CD8-positive, alpha-beta memory T cell (primary cell): ENCODE measurements around the gene METRN. TPM values are rescaled to one million over a fixed set of nuclear protein-coding genes. Genes with fewer than 3 reads are reported as not detected.

Experiments used
- CTCF ChIA-PET: fragments of 350-600 bp; sonication (Branson Sonifier 250); formaldehyde crosslinking; loops from one replicate; lab custom pipeline; 2021; ENCODE audit warnings: antibody characterized with exemption; lab: Charles Lee
- POLR2A ChIA-PET: fragments of 350-600 bp; sonication (Branson Sonifier 250); formaldehyde crosslinking; loops from one replicate; lab custom pipeline; 2021; ENCODE audit warnings: antibody characterized with exemption; lab: Charles Lee
- DNase-seq, 5 donors: peaks; one replicate each; pipeline versions ENCODE4 v3.0.0 to v3.0.0-alpha.2; 2020 to 2022; ENCODE audit warnings: mixed read lengths in 1 of 5
- H3K27ac ChIP-seq: one replicate; pipeline ENCODE4 v1.7.0; 2013; ENCODE audit warnings: low read depth, mild to moderate bottlenecking, low read length, moderate library complexity
- H3K27me3 ChIP-seq: 2 replicates; pipeline ENCODE4 v1.7.0; 2013; ENCODE audit warnings: low read length, mild to moderate bottlenecking; ENCODE audit not compliant: insufficient read depth, poor library complexity, severe bottlenecking
- H3K36me3 ChIP-seq: 2 replicates; pipeline ENCODE4 v1.7.0; 2013; ENCODE audit warnings: mild to moderate bottlenecking, low read length, moderate library complexity; ENCODE audit not compliant: insufficient read depth
- H3K4me1 ChIP-seq: 2 replicates; pipeline ENCODE4 v1.7.0; 2013; ENCODE audit warnings: mild to moderate bottlenecking, low read length, moderate library complexity; ENCODE audit not compliant: insufficient read depth
- H3K4me3 ChIP-seq: 2 replicates; pipeline ENCODE4 v1.7.0; 2013; ENCODE audit warnings: mild to moderate bottlenecking, low read length
- H3K9me3 ChIP-seq: 2 replicates; pipeline ENCODE4 v1.7.0; 2013; ENCODE audit warnings: mild to moderate bottlenecking, low read length
- H3K27ac Mint-ChIP-seq, 8 donors: one replicate each; pipeline ENCODE4 v1.8.0; 2020 to 2021; ENCODE audit warnings: mixed read lengths in 8 of 8, mild to moderate bottlenecking in 6 of 8, inconsistent platforms in 3 of 8, moderate library complexity in 3 of 8
- H3K27me3 Mint-ChIP-seq, 2 donors: one replicate each; pipeline ENCODE4 v1.8.0; 2020 to 2021; ENCODE audit warnings: mixed read lengths in 2 of 2, mild to moderate bottlenecking in 1 of 2, moderate library complexity in 1 of 2
- H3K36me3 Mint-ChIP-seq, 3 donors: one replicate each; pipeline ENCODE4 v1.8.0; 2020 to 2021; ENCODE audit warnings: mixed read lengths in 3 of 3, inconsistent platforms in 1 of 3, mild to moderate bottlenecking in 1 of 3
- H3K4me1 Mint-ChIP-seq, 3 donors: one replicate each; pipeline ENCODE4 v1.8.0; 2020 to 2021; ENCODE audit warnings: mixed read lengths in 3 of 3, inconsistent platforms in 1 of 3, mild to moderate bottlenecking in 1 of 3
- H3K4me3 Mint-ChIP-seq, 7 donors: one replicate each; pipeline ENCODE4 v1.8.0; 2020 to 2021; ENCODE audit warnings: mixed read lengths in 7 of 7, mild to moderate bottlenecking in 6 of 7, moderate library complexity in 4 of 7, inconsistent platforms in 2 of 7
- H3K9me3 Mint-ChIP-seq, 5 donors: one replicate each; pipeline ENCODE4 v1.8.0; 2020 to 2022; ENCODE audit warnings: mixed read lengths in 5 of 5, mild to moderate bottlenecking in 3 of 5, moderate library complexity in 2 of 5, inconsistent platforms in 1 of 5
- polyA plus RNA-seq: library from polyadenylated mRNA; unstranded; fragments of 300-500 nt; fragmentation: Illumina TruSeq; gene quantifications from one replicate; pipeline ENCODE4 v1.2.3, GENCODE V29; 2021
- total RNA-seq, 2 experiments: library from RNA; stranded (reverse); gene quantifications; one replicate each; pipeline ENCODE4 v1.2.3, GENCODE V29; 2021

The METRN gene
- total and polyA plus RNA-seq, 3 experiments from 2014 or later = 34.8 to 50.3 (median 38.2) TPM

GRCh38 chr16:768428-768827 is 53.5 kb downstream of the METRN start:
- Histone ChIP-seq H3K9me3 (no peaks in the 10 kb centered on the region), H3K27me3 (no peaks in the 10 kb centered on the region), H3K4me1 (no peaks in the 10 kb centered on the region), H3K36me3 (no peaks in the 10 kb centered on the region), H3K4me3 (no peak overlapping the region), H3K27ac (no peak overlapping the region)
- H3K27me3 Mint-ChIP-seq = no peaks in the 10 kb centered on the region
- ChIA-PET CTCF (no interaction called here), POLR2A (no interaction called here)
- H3K4me1 Mint-ChIP-seq = no peaks in the 10 kb centered on the region
- H3K36me3 Mint-ChIP-seq = no peaks in the 10 kb centered on the region
- H3K9me3 Mint-ChIP-seq = no peaks in the 10 kb centered on the region
- DNase-seq = peak in 1 of 5 donors; percentile 42
- no peak overlapping the region for H3K4me3 Mint-ChIP-seq
- no peak overlapping the region for H3K27ac Mint-ChIP-seq

Other genes with a start within 250 kb of the METRN start
- 10 to 100 TPM; 91.9 to 98.6 TPM for gene CAPN15, start 187.4 kb upstream of the METRN start, total RNA-seq
- 15.5 TPM for gene CAPN15, start 187.4 kb upstream of the METRN start, polyA plus RNA-seq
- gene PRR35, start 154.7 kb upstream of the METRN start, total RNA-seq = not detected
- gene PRR35, start 154.7 kb upstream of the METRN start, polyA plus RNA-seq = not detected
- under 1 TPM; 0.55 to 0.59 TPM for gene NHLRC4, start 148.1 kb upstream of the METRN start, total RNA-seq
- gene NHLRC4, start 148.1 kb upstream of the METRN start, polyA plus RNA-seq = 1.6 TPM
- 10 to 100 TPM; 47.4 to 50.1 TPM for gene PIGQ, start 145.2 kb upstream of the METRN start, total RNA-seq
- 14.0 TPM for gene PIGQ, start 145.2 kb upstream of the METRN start, polyA plus RNA-seq
- gene RAB40C, start 125.1 kb upstream of the METRN start, total RNA-seq = 10 to 100 TPM; 12.3 to 13.3 TPM
- gene RAB40C, start 125.1 kb upstream of the METRN start, polyA plus RNA-seq = 22.8 TPM
- under 1 TPM; 0.11 to 0.22 TPM for gene WFIKKN1, start 84.1 kb upstream of the METRN start, total RNA-seq
- 0.09 TPM for gene WFIKKN1, start 84.1 kb upstream of the METRN start, polyA plus RNA-seq
- 100 to 1,000 TPM; 129 TPM for gene METTL26, start 78.8 kb upstream of the METRN start, total RNA-seq
- 97.4 TPM for gene METTL26, start 78.8 kb upstream of the METRN start, polyA plus RNA-seq
- gene MCRIP2, start 73.3 kb upstream of the METRN start, total RNA-seq = 10 to 100 TPM; 59.3 to 64.8 TPM
- 24.9 TPM for gene MCRIP2, start 73.3 kb upstream of the METRN start, polyA plus RNA-seq
- gene WDR90, start 65.8 kb upstream of the METRN start, total RNA-seq = 10 to 100 TPM; 69.6 to 78.4 TPM
- gene WDR90, start 65.8 kb upstream of the METRN start, polyA plus RNA-seq = 1.4 TPM
- gene RHOT2, start 47.0 kb upstream of the METRN start, total RNA-seq = 100 to 1,000 TPM; 140 to 151 TPM
- 49.6 TPM for gene RHOT2, start 47.0 kb upstream of the METRN start, polyA plus RNA-seq
- under 1 TPM; 0.33 to 0.44 TPM for gene RHBDL1, start 39.4 kb upstream of the METRN start, total RNA-seq
- gene RHBDL1, start 39.4 kb upstream of the METRN start, polyA plus RNA-seq = 0.29 TPM
- 100 to 1,000 TPM; 111 to 124 TPM for gene STUB1, start 34.7 kb upstream of the METRN start, total RNA-seq
- gene STUB1, start 34.7 kb upstream of the METRN start, polyA plus RNA-seq = 161 TPM
- gene JMJD8, start 30.8 kb upstream of the METRN start, total RNA-seq = 10 to 100 TPM; 53.0 to 55.9 TPM
- gene JMJD8, start 30.8 kb upstream of the METRN start, polyA plus RNA-seq = 56.6 TPM
- gene WDR24, start 24.7 kb upstream of the METRN start, total RNA-seq = 10 to 100 TPM; 23.9 to 25.2 TPM
- gene WDR24, start 24.7 kb upstream of the METRN start, polyA plus RNA-seq = 15.4 TPM
- gene FBXL16, start 9.3 kb upstream of the METRN start, total RNA-seq = 10 to 100 TPM in 1 of 2 experiments, 1 to 10 TPM in 1; 7.6 to 11.1 TPM
- gene FBXL16, start 9.3 kb upstream of the METRN start, polyA plus RNA-seq = 16.9 TPM
- 10 to 100 TPM; 64.2 to 72.0 TPM for gene ANTKMT, start 6.0 kb downstream of the METRN start, total RNA-seq
- 127 TPM for gene ANTKMT, start 6.0 kb downstream of the METRN start, polyA plus RNA-seq
- gene CCDC78, start 11.3 kb downstream of the METRN start, total RNA-seq = 1 to 10 TPM; 9.8 to 9.9 TPM
- 0.53 TPM for gene CCDC78, start 11.3 kb downstream of the METRN start, polyA plus RNA-seq
- gene HAGHL, start 12.0 kb downstream of the METRN start, total RNA-seq = 10 to 100 TPM; 31.5 to 35.6 TPM
- gene HAGHL, start 12.0 kb downstream of the METRN start, polyA plus RNA-seq = 10.7 TPM
- gene CIAO3, start 25.9 kb downstream of the METRN start, total RNA-seq = 10 to 100 TPM; 34.8 to 37.9 TPM
- gene CIAO3, start 25.9 kb downstream of the METRN start, polyA plus RNA-seq = 23.1 TPM
- gene MSLN, start 45.6 kb downstream of the METRN start, total RNA-seq = not detected
- not detected for gene MSLN, start 45.6 kb downstream of the METRN start, polyA plus RNA-seq
- gene RPUSD1, start 73.3 kb downstream of the METRN start, total RNA-seq = 10 to 100 TPM; 40.2 to 44.5 TPM
- 34.2 TPM for gene RPUSD1, start 73.3 kb downstream of the METRN start, polyA plus RNA-seq
- 100 to 1,000 TPM; 121 to 122 TPM for gene CHTF18, start 73.5 kb downstream of the METRN start, total RNA-seq
- gene CHTF18, start 73.5 kb downstream of the METRN start, polyA plus RNA-seq = 3.7 TPM
- not detected for gene GNG13, start 85.6 kb downstream of the METRN start, total RNA-seq
- gene GNG13, start 85.6 kb downstream of the METRN start, polyA plus RNA-seq = not detected